Uterus (tissue), 4 donors: ENCODE data around the gene MTRF1. TPM values are rescaled to one million over a fixed set of nuclear protein-coding genes. Genes with fewer than 3 reads are reported as not detected.

ENCODE experiments used
- DNase-seq, 2 donors: peaks; one replicate each; pipeline ENCODE4 v3.0.0-alpha.2; 2019 to 2020
- H3K27ac ChIP-seq, 2 donors: fragments of 200-600 bp; sonication (generic); 1 replicate in 1 of 2; 2 replicates in 1 of 2; pipeline ENCODE4 v1.5.1; 2016 to 2018
- H3K27me3 ChIP-seq, 2 donors: fragments of 200-600 bp; sonication (generic); one replicate each; pipeline ENCODE4 v1.5.1; 2018 to 2019; ENCODE audit warnings: control low read depth in 1 of 2
- H3K36me3 ChIP-seq, 2 donors: fragments of 200-600 bp; sonication (generic); one replicate each; pipeline ENCODE4 v1.5.1; 2019; ENCODE audit warnings: control low read depth in 1 of 2
- H3K4me1 ChIP-seq, 2 donors: fragments of 200-600 bp; sonication (generic); one replicate each; pipeline ENCODE4 v1.5.1; 2018 to 2019; ENCODE audit warnings: control low read depth in 1 of 2
- H3K4me3 ChIP-seq, 2 donors: fragments of 200-600 bp; sonication (generic); 1 replicate in 1 of 2; 2 replicates in 1 of 2; pipeline ENCODE4 v1.5.1; 2018 to 2019; ENCODE audit warnings: mild to moderate bottlenecking in 1 of 2
- H3K9me3 ChIP-seq, 2 donors: fragments of 200-600 bp; sonication (generic); one replicate each; pipeline ENCODE4 v1.5.1; 2019; ENCODE audit warnings: control low read depth in 1 of 2
- POLR2A ChIP-seq, 2 donors: fragments of 450-650 bp; IDR thresholded peaks; one replicate each; pipeline ENCODE4 v1.6.1; 2016; ENCODE audit warnings: antibody characterized with exemption in 2 of 2, mild to moderate bottlenecking in 1 of 2, moderate library complexity in 1 of 2
- intact Hi-C: fragments of 100-400 bp; cut with DNase I; formaldehyde crosslinking; loops from one replicate; pipeline ENCODE4 v1.15.1; 2023; ENCODE audit warnings: low total_unique reads
- total RNA-seq, 4 donors: library from RNA; depleted of rRNA in 3 of 4; stranded (reverse); fragments of >200 nt in 3 of 4; gene quantifications; one replicate each; pipeline versions ENCODE4 v1.1.0 to v1.2.4, GENCODE V29; 2014 to 2023
- TF ChIP-seq, protein P1 (sequence below), 4 experiments: fragments of 200-600 bp in 2 of 4; fragments of 450-650 bp in 2 of 4; sonication (generic) in 2 of 4; IDR thresholded peaks; one replicate each; pipeline ENCODE4 v1.5.1; 2016 to 2019; ENCODE audit warnings: antibody characterized with exemption in 4 of 4, mild to moderate bottlenecking in 2 of 4, moderate library complexity in 1 of 4
- donor health status: DM: yes; HTN: yes; CAD: no.

MTRF1 gene
- total RNA-seq, 4 donors from 2014 or later, result 4.1 to 24.1 (median 13.9) TPM

DNA sequence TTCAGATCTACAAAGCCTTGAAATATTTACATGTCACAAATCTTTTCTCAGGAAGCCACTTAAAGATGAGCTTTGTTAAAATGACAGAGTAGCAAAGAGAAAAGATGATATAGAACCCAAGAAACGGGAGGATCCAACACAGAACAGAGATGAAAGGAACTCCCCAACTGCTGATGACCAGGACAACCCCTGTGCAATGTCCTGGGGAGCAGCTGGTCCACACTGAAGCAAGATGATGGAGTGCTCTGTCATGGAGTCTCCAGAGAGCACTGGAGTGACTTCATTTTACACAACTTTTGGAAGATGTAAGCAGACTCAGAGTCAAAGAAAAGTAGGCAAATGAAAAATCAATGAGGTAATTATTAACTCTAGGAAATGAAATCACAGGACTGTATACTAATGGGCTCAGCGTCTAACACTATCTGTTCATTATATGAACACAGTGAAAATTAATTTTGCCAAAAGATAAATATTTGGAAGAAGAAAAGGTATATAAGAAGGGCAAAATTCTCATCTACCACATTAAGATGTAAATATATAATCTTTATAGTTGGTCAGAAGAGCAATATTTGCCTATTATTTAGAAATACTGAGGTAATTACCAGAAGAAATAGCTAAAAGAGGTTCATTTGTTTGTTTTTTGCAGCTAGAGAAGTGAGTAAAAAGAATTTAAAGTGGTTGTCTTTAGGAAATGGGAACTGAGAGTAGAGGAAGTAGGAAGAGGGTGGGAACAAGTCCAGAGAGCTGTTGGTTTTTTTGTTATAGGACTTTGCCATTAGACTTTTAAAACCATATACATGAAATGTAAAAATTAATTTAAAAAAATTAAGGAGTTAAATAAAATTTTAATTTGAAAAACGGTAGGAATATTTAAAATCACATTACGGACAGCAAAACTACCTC, 30.5 kb downstream of the MTRF1 start:
- H3K36me3 ChIP-seq, result no peaks in the 10 kb centered on the region
- intact Hi-C loops, result no loop called here
- TF ChIP-seq, protein P1, sequence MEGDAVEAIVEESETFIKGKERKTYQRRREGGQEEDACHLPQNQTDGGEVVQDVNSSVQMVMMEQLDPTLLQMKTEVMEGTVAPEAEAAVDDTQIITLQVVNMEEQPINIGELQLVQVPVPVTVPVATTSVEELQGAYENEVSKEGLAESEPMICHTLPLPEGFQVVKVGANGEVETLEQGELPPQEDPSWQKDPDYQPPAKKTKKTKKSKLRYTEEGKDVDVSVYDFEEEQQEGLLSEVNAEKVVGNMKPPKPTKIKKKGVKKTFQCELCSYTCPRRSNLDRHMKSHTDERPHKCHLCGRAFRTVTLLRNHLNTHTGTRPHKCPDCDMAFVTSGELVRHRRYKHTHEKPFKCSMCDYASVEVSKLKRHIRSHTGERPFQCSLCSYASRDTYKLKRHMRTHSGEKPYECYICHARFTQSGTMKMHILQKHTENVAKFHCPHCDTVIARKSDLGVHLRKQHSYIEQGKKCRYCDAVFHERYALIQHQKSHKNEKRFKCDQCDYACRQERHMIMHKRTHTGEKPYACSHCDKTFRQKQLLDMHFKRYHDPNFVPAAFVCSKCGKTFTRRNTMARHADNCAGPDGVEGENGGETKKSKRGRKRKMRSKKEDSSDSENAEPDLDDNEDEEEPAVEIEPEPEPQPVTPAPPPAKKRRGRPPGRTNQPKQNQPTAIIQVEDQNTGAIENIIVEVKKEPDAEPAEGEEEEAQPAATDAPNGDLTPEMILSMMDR (IDR thresholded peaks at IDR 0.05), result no peak
- TF ChIP-seq POLR2A (IDR thresholded peaks at IDR 0.05), result no peak

DNA sequence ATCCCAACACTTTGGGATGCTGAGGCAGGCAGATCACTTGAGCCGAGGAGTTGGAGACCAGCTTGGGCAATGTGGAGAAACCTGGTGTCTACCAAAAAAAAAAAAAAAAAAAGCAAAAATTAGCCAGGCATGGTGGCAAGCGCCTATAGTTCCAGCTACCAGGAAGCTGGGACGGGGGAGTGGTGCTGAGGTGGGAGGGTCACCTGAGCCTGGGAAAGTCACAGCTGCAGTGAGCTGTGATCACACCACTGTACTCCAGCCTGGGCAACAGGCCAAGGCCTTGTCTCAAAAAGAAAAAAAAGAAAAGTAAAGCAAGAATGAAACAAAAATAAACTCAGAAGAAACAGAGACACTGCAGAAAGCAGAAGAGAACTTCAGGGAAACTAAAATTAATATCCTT, 31.6 kb downstream of the MTRF1 start:
- Histone ChIP-seq H3K4me3 (no peak overlapping the region), H3K4me1 (no peaks in the 10 kb centered on the region), H3K27me3 (no peaks in the 10 kb centered on the region), H3K9me3 (no peaks in the 10 kb centered on the region), H3K36me3 (no peaks in the 10 kb centered on the region), H3K27ac (no peak overlapping the region)
- no peak for DNase-seq
- intact Hi-C loops, result no loop called here
- TF ChIP-seq, protein P1 (IDR thresholded peaks at IDR 0.05), result no peak
- no peak for TF ChIP-seq POLR2A (IDR thresholded peaks at IDR 0.05)

More for the DNA sequence above, 30.5 kb downstream of the MTRF1 start:
- no peak for DNase-seq
- Histone ChIP-seq H3K9me3 (no peaks in the 10 kb centered on the region), H3K4me3 (no peak overlapping the region), H3K4me1 (no peaks in the 10 kb centered on the region), H3K27ac (no peak overlapping the region), H3K27me3 (no peaks in the 10 kb centered on the region)

DNA sequence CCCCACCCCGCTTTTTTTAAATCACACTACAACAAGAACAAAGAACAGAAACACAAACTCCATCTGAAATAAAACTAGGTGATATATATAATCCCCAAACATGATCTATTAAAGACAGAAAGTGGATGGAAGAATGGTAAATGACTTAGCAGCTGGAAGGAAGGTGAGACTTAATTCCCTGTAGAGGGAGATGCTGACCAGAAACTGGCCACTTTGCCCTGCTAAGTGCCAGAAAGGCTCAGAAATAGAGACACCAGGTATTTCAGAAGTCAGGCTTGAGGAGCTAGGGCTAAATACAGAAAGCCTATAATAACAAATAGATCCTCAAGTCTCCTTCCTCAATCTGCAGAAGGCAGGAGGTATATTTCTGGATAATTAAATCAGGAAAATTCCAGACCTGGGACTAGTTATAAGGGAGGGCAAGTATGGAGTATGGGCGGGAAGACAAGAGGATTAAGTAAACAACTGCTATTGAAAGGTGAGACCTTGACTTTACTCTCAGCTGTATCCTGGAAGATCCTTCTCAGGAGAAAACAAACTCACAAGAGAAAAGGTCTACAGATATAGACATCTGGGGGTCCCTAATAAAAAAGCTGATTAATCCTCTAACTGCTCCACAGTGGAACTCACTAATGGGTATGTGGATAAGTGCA, 32.2 kb downstream of the MTRF1 start:
- Histone ChIP-seq H3K9me3 (no peaks in the 10 kb centered on the region), H3K27ac (no peak overlapping the region), H3K36me3 (no peaks in the 10 kb centered on the region), H3K4me1 (no peaks in the 10 kb centered on the region), H3K27me3 (no peaks in the 10 kb centered on the region), H3K4me3 (no peak overlapping the region)
- TF ChIP-seq, protein P1 (IDR thresholded peaks at IDR 0.05), result no peak
- no peak for TF ChIP-seq POLR2A (IDR thresholded peaks at IDR 0.05)
- no peak for DNase-seq
- intact Hi-C loops, result no loop called here

DNA sequence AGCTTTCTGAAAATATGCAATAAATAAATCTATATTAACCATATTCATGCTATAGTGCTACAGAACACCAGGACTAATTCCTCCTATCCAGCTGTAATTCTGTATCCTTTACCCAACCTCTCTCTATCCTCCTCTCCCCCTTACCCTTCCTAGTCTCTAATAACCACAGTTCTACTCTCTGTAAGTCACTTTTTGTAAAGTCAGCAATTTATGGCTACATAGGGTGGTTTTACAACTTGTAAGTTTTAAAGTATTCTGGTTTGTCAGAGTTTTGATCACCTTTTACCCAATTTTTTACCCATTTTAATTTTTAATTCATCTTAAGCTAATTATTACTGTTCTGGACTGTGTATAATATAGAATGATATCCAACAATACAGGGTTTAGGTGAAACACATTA, 34.0 kb downstream of the MTRF1 start:
- Histone ChIP-seq H3K9me3 (no peaks in the 10 kb centered on the region), H3K27me3 (no peaks in the 10 kb centered on the region), H3K27ac (no peak overlapping the region), H3K36me3 (no peaks in the 10 kb centered on the region), H3K4me1 (no peaks in the 10 kb centered on the region), H3K4me3 (no peak overlapping the region)
- DNase-seq, result no peak
- TF ChIP-seq POLR2A (IDR thresholded peaks at IDR 0.05), result no peak
- TF ChIP-seq, protein P1 (IDR thresholded peaks at IDR 0.05), result no peak
- intact Hi-C loops, result no loop called here
